A549 (cell line): ENCODE measurements around the gene TMEM255B. TPM values are rescaled to one million over a fixed set of nuclear protein-coding genes. Genes with fewer than 3 reads are reported as not detected.

Source experiments
- ATAC-seq, 2 experiments: fragments of 200-7000 bp in 1 of 2; fragments of >200 bp in 1 of 2; cut with Nextera tagmentation in 1 of 2; cut with Tn5 transposase in 1 of 2; 3 replicates each; pipeline versions ENCODE4 v1.8.0 to v1.9.1; 2018 to 2020; ENCODE audit warnings: mild to moderate bottlenecking in 1 of 2, moderate library complexity in 1 of 2
- CTCF ChIA-PET: fragments of 300-600 bp; sonication (Branson Sonifier 250); formaldehyde crosslinking; extraction: SDS; loops from one replicate; lab custom pipeline; 2021; ENCODE audit warnings: antibody characterized with exemption, inconsistent platforms; lab: Yijun Ruan, JAX
- POLR2A ChIA-PET: fragments of 350-600 bp; formaldehyde crosslinking; extraction: SDS; loops from one replicate; lab custom pipeline; 2021; ENCODE audit warnings: antibody characterized with exemption, inconsistent platforms; lab: Yijun Ruan, JAX
- DNase-seq, 2 experiments: peaks; one replicate each; pipeline versions ENCODE4 v3.0.0 to v3.0.0-alpha.2; 2011 to 2016; ENCODE audit warnings: low read depth in 1 of 2, low spot score in 1 of 2
- FAIRE-seq: peaks from 2 replicates; lab custom pipeline; 2011; peaks lifted over from hg19 to GRCh38; lab: Jason Lieb, UNC
- H3K27ac ChIP-seq, 2 experiments: fragments of >200 bp; sonication (Bioruptor Twin); formaldehyde crosslinking; 3 replicates each; pipeline ENCODE4 v1.5.1; 2016 to 2017
- H3K4me1 ChIP-seq: fragments of >200 bp; sonication (Bioruptor Twin); formaldehyde crosslinking; 3 replicates; pipeline ENCODE4 v1.6.1; 2016
- H3K4me2 ChIP-seq: fragments of >200 bp; sonication (Bioruptor Twin); formaldehyde crosslinking; 3 replicates; pipeline ENCODE4 v1.6.1; 2016
- H3K4me3 ChIP-seq: fragments of >200 bp; sonication (Bioruptor Twin); formaldehyde crosslinking; 3 replicates; pipeline ENCODE4 v1.5.1; 2016
- H3K9me3 ChIP-seq: fragments of >200 bp; sonication (Bioruptor Twin); formaldehyde crosslinking; 3 replicates; pipeline ENCODE4 v1.6.1; 2016
- BHLHE40 ChIP-seq: IDR thresholded peaks from 2 replicates; pipeline ENCODE4 v1.6.1; 2012; ENCODE audit warnings: low read depth, low read length, inconsistent platforms
- CBX2 ChIP-seq: fragments of 200-600 bp; sonication (generic); IDR thresholded peaks from 2 replicates; pipeline ENCODE4 v1.6.1; 2016; ENCODE audit warnings: low read depth, mild to moderate bottlenecking, borderline replicate concordance
- EP300 ChIP-seq, 2 experiments: fragments of >200 bp; sonication (Bioruptor Twin); formaldehyde crosslinking; IDR thresholded peaks; 2 replicates in 1 of 2; 3 replicates in 1 of 2; pipeline ENCODE4 v1.6.1; 2016 to 2017
- ESRRA ChIP-seq: fragments of 150-350 bp; IDR thresholded peaks from 2 replicates; pipeline ENCODE4 v1.6.1; 2014; ENCODE audit warnings: mild to moderate bottlenecking, low read length, borderline replicate concordance
- FOSB ChIP-seq: fragments of 250-450 bp; sonication (Bioruptor Pico); IDR thresholded peaks from 2 replicates; pipeline ENCODE4 v1.5.0; 2020; ENCODE audit warnings: mild to moderate bottlenecking, moderate library complexity
- HEYL ChIP-seq: fragments of 250-450 bp; sonication (Bioruptor Pico); IDR thresholded peaks from 2 replicates; pipeline ENCODE4 v1.8.0; 2021; ENCODE audit warnings: mild to moderate bottlenecking, moderate library complexity
- HOXB13 ChIP-seq: fragments of 250-450 bp; sonication (Bioruptor Pico); IDR thresholded peaks from 2 replicates; pipeline ENCODE4 v1.5.0; 2020; ENCODE audit warnings: low read depth, mild to moderate bottlenecking, moderate library complexity
- HOXB5 ChIP-seq: fragments of 250-450 bp; sonication (Bioruptor Pico); IDR thresholded peaks from 2 replicates; pipeline ENCODE4 v1.5.0; 2020; ENCODE audit warnings: mild to moderate bottlenecking, moderate library complexity
- JUN ChIP-seq, 2 experiments: fragments of >200 bp; sonication (Bioruptor Twin); formaldehyde crosslinking; IDR thresholded peaks; 2 replicates in 1 of 2; 3 replicates in 1 of 2; pipeline ENCODE4 v1.6.1; 2016 to 2017
- JUNB ChIP-seq: fragments of >200 bp; sonication (Bioruptor Twin); formaldehyde crosslinking; IDR thresholded peaks from 2 replicates; pipeline ENCODE4 v1.6.1; 2016
- KDM1A ChIP-seq: fragments of 200-600 bp; sonication (generic); IDR thresholded peaks from 2 replicates; pipeline ENCODE4 v1.6.1; 2016; ENCODE audit warnings: low read depth, mild to moderate bottlenecking
- NFE2L2 ChIP-seq: fragments of 150-350 bp; conservative IDR thresholded peaks from 2 replicates; pipeline ENCODE4 v1.6.1; 2014; ENCODE audit warnings: low read length
- POLR2A ChIP-seq: IDR thresholded peaks from 2 replicates; pipeline ENCODE4 v1.6.1; 2012; ENCODE audit warnings: mild to moderate bottlenecking, low read length
- POLR2AphosphoS2 ChIP-seq: conservative IDR thresholded peaks from 2 replicates; pipeline ENCODE4 v1.6.1; 2012; ENCODE audit warnings: low read length, improper control_type of control experiment, inconsistent platforms
- RCOR1 ChIP-seq: fragments of 150-350 bp; IDR thresholded peaks from 2 replicates; pipeline ENCODE4 v1.6.1; 2014; ENCODE audit warnings: antibody characterized with exemption, low read length, low read depth
- ZSCAN20 ChIP-seq: fragments of 250-450 bp; sonication (Bioruptor Pico); IDR thresholded peaks from 2 replicates; pipeline ENCODE4 v1.8.0; 2022; ENCODE audit warnings: mild to moderate bottlenecking, moderate library complexity
- WGBS: methylation state at CpG from one replicate; pipeline ENCODE4 v1.1.6; 2017; ENCODE audit errors: missing lambda C conversion rate; 5-methylcytosine and 5-hydroxymethylcytosine counted together
- polyA plus RNA-seq, 4 experiments: library from polyadenylated mRNA; depleted of rRNA in 3 of 4; stranded (reverse); fragments of >200 nt; fragmentation: RNase III in 1 of 4; extraction: RNeasy Plus Mini Kit Qiagen cat#74134 plus additional on column Dnase treatment in 1 of 4; gene quantifications; 2 replicates in 3 of 4; 3 replicates in 1 of 4; pipeline ENCODE4 v1.2.3, GENCODE V29; 2011 to 2017
- TF ChIP-seq, protein P1 (sequence below): fragments of 450-650 bp; IDR thresholded peaks from 2 replicates; pipeline ENCODE4 v1.6.1; 2014; ENCODE audit warnings: antibody characterized with exemption
- TF ChIP-seq, protein P2 (sequence below): fragments of 150-350 bp; IDR thresholded peaks from 2 replicates; pipeline ENCODE4 v1.6.1; 2014; ENCODE audit warnings: low read depth, mild to moderate bottlenecking, low read length
- TF ChIP-seq, protein P3 (sequence below): fragments of >200 bp; sonication (Bioruptor Twin); formaldehyde crosslinking; IDR thresholded peaks from 3 replicates; pipeline ENCODE4 v1.5.1; 2016
- TF ChIP-seq, protein P4 (sequence below): IDR thresholded peaks from 2 replicates; pipeline ENCODE4 v1.6.1; 2012; ENCODE audit warnings: low read depth, borderline replicate concordance
- TF ChIP-seq, protein P5 (sequence below): fragments of 200-600 bp; sonication (generic); IDR thresholded peaks from 2 replicates; pipeline ENCODE4 v1.6.1; 2016; ENCODE audit warnings: antibody characterized with exemption, mild to moderate bottlenecking, moderate library complexity

Gene TMEM255B
- polyA plus RNA-seq, 2 of the 4 experiments (the other 2 are of a cell fraction), result 0.54 to 1.1 TPM

DNA sequence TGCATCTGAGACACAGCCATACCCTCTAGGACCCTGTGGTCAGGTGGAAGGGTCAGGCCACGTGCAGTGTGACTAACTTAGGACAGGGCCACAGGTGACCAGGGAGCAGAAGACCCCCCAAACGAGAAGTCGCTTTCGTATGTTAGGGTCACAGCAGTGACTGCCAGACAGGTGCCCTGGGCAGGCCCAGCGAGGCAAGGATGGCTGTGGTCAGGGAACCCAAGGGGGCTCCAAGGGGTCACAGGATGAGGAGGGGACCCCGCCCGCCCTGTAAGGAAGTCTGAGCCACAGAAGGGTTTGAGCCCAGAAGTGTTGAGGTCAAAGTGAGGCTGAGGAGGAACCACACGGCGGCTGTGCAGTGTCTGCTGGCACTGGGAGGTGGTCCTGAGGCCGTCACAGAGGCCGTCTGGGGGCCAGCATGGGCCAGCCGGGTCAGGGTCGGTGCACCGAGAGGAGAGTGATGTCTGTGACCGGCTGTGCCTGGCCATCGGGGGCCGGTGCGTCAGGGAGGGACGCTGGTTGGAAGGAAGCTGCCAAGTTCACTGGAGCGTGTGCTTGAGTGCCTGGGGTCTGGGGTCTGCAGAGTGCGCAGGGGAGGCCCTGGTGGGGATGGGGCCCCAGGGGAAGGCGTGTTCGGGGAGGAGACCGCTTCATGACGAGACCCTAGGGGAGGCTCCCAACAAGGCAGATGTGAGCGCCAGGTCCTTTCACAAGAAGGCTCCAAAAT, 24.8 kb upstream of the TMEM255B start (continued):
- TF ChIP-seq, protein P1, sequence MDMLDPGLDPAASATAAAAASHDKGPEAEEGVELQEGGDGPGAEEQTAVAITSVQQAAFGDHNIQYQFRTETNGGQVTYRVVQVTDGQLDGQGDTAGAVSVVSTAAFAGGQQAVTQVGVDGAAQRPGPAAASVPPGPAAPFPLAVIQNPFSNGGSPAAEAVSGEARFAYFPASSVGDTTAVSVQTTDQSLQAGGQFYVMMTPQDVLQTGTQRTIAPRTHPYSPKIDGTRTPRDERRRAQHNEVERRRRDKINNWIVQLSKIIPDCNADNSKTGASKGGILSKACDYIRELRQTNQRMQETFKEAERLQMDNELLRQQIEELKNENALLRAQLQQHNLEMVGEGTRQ, result no peak
- TF ChIP-seq JUNB (no peak), ZSCAN20 (CRISPR knock-in tag) (no peak), HEYL (CRISPR knock-in tag) (no peak), KDM1A (no peak), EP300 (IDR thresholded peaks at IDR 0.05) (no peak), BHLHE40 (no peak)

DNA sequence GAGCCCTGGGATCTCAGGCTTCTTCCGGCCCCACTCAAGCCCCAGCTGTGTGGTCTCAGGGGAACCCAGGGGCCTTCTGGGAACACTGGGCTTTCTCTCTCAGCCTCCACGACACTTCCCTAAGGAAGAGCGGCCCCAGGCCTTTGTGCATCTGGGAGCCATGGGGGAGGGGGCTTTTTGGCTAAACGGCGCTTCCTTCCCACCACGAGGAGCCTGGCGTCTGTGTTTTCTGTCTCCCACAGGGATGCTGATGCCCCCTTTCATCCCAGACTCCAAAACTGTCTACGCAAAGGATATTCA, 24.2 kb upstream of the TMEM255B start:
- H3K4me3 ChIP-seq, result no peak overlapping the region
- TF ChIP-seq HEYL (CRISPR knock-in tag) (no peak), POLR2AphosphoS2 (no peak), CBX2 (no peak), POLR2A (no peak), FOSB (CRISPR knock-in tag) (no peak), ESRRA (no peak), RCOR1 (no peak), HOXB13 (CRISPR knock-in tag) (no peak), HOXB5 (CRISPR knock-in tag) (no peak), NFE2L2 (no peak), BHLHE40 (no peak), JUN (IDR thresholded peaks at IDR 0.05) (no peak)
- TF ChIP-seq, protein P2, sequence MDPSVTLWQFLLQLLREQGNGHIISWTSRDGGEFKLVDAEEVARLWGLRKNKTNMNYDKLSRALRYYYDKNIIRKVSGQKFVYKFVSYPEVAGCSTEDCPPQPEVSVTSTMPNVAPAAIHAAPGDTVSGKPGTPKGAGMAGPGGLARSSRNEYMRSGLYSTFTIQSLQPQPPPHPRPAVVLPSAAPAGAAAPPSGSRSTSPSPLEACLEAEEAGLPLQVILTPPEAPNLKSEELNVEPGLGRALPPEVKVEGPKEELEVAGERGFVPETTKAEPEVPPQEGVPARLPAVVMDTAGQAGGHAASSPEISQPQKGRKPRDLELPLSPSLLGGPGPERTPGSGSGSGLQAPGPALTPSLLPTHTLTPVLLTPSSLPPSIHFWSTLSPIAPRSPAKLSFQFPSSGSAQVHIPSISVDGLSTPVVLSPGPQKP, result no peak
- TF ChIP-seq, protein P3, sequence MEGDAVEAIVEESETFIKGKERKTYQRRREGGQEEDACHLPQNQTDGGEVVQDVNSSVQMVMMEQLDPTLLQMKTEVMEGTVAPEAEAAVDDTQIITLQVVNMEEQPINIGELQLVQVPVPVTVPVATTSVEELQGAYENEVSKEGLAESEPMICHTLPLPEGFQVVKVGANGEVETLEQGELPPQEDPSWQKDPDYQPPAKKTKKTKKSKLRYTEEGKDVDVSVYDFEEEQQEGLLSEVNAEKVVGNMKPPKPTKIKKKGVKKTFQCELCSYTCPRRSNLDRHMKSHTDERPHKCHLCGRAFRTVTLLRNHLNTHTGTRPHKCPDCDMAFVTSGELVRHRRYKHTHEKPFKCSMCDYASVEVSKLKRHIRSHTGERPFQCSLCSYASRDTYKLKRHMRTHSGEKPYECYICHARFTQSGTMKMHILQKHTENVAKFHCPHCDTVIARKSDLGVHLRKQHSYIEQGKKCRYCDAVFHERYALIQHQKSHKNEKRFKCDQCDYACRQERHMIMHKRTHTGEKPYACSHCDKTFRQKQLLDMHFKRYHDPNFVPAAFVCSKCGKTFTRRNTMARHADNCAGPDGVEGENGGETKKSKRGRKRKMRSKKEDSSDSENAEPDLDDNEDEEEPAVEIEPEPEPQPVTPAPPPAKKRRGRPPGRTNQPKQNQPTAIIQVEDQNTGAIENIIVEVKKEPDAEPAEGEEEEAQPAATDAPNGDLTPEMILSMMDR, result no peak
- TF ChIP-seq, protein P4, sequence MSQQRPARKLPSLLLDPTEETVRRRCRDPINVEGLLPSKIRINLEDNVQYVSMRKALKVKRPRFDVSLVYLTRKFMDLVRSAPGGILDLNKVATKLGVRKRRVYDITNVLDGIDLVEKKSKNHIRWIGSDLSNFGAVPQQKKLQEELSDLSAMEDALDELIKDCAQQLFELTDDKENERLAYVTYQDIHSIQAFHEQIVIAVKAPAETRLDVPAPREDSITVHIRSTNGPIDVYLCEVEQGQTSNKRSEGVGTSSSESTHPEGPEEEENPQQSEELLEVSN, result no peak
- TF ChIP-seq, protein P5, sequence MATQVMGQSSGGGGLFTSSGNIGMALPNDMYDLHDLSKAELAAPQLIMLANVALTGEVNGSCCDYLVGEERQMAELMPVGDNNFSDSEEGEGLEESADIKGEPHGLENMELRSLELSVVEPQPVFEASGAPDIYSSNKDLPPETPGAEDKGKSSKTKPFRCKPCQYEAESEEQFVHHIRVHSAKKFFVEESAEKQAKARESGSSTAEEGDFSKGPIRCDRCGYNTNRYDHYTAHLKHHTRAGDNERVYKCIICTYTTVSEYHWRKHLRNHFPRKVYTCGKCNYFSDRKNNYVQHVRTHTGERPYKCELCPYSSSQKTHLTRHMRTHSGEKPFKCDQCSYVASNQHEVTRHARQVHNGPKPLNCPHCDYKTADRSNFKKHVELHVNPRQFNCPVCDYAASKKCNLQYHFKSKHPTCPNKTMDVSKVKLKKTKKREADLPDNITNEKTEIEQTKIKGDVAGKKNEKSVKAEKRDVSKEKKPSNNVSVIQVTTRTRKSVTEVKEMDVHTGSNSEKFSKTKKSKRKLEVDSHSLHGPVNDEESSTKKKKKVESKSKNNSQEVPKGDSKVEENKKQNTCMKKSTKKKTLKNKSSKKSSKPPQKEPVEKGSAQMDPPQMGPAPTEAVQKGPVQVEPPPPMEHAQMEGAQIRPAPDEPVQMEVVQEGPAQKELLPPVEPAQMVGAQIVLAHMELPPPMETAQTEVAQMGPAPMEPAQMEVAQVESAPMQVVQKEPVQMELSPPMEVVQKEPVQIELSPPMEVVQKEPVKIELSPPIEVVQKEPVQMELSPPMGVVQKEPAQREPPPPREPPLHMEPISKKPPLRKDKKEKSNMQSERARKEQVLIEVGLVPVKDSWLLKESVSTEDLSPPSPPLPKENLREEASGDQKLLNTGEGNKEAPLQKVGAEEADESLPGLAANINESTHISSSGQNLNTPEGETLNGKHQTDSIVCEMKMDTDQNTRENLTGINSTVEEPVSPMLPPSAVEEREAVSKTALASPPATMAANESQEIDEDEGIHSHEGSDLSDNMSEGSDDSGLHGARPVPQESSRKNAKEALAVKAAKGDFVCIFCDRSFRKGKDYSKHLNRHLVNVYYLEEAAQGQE, result no peak
- WGBS, result 93% methylated on average over 3 of the region's 8 CpGs
- no peaks in the 10 kb centered on the region for H3K4me1 ChIP-seq
- no peak overlapping the region for H3K27ac ChIP-seq
- ChIA-PET CTCF (no interaction called here), POLR2A (no interaction called here)
- H3K9me3 ChIP-seq, result no peaks in the 10 kb centered on the region
- FAIRE-seq (no peak), ATAC-seq (no peak), DNase-seq (no peak)
- no peak overlapping the region for H3K4me2 ChIP-seq
